Neuronal stem cell (in vitro differentiated cells): Measurements from ENCODE around the gene PDZD2.

ENCODE experiments used
- DNase-seq: peaks from one replicate; pipeline ENCODE4 v3.0.0-alpha.2; 2013; ENCODE audit warnings: low spot score
- H2AFZ ChIP-seq: one replicate; pipeline ENCODE4 v1.6.1; 2013; ENCODE audit warnings: mild to moderate bottlenecking, low read length, inconsistent platforms
- H2AK5ac ChIP-seq: 2 replicates; pipeline ENCODE4 v1.6.1; 2013; ENCODE audit warnings: low read depth, mild to moderate bottlenecking, inconsistent platforms, low read length, moderate library complexity, mixed read lengths
- H2BK120ac ChIP-seq: 2 replicates; pipeline ENCODE4 v1.6.1; 2013; ENCODE audit warnings: low read depth, mild to moderate bottlenecking, inconsistent platforms, low read length, moderate library complexity, mixed read lengths
- H2BK12ac ChIP-seq: one replicate; pipeline ENCODE4 v1.6.1; 2013; ENCODE audit warnings: low read length, inconsistent platforms
- H2BK15ac ChIP-seq: 2 replicates; pipeline ENCODE4 v1.6.1; 2013; ENCODE audit warnings: mild to moderate bottlenecking, low read length, inconsistent platforms, mixed read lengths
- H2BK5ac ChIP-seq: one replicate; pipeline ENCODE4 v1.6.1; 2013; ENCODE audit warnings: inconsistent platforms, mild to moderate bottlenecking, low read length, moderate library complexity
- H3K14ac ChIP-seq: one replicate; pipeline ENCODE4 v1.6.1; 2013; ENCODE audit warnings: low read length, inconsistent platforms
- H3K18ac ChIP-seq: 2 replicates; pipeline ENCODE4 v1.6.1; 2013; ENCODE audit warnings: low read length, inconsistent platforms
- H3K23ac ChIP-seq: 2 replicates; pipeline ENCODE4 v1.6.1; 2013; ENCODE audit warnings: low read depth, mild to moderate bottlenecking, mixed read lengths, low read length, inconsistent platforms; ENCODE audit not compliant: poor library complexity
- H3K27ac ChIP-seq: replicated peaks from 3 replicates; pipeline ENCODE4 v1.5.1; 2013; ENCODE audit warnings: low read length, inconsistent platforms
- H3K27me3 ChIP-seq, 3 experiments: 2 replicates each; pipeline ENCODE4 v1.6.1; 2013; ENCODE audit warnings: low read length in 3 of 3, mild to moderate bottlenecking in 2 of 3, inconsistent platforms in 1 of 3, low read depth in 1 of 3, mixed read lengths in 1 of 3, moderate library complexity in 1 of 3; ENCODE audit not compliant: control insufficient read depth in 3 of 3, insufficient read depth in 3 of 3
- H3K36me3 ChIP-seq, 2 donors: replicated peaks in 1 of 2; 2 replicates each; pipeline ENCODE4 v1.6.1; 2013; ENCODE audit warnings: low read length in 2 of 2; ENCODE audit not compliant: control insufficient read depth in 2 of 2, insufficient read depth in 2 of 2
- H3K4ac ChIP-seq: 2 replicates; pipeline ENCODE4 v1.6.1; 2013; ENCODE audit warnings: inconsistent platforms, mild to moderate bottlenecking, low read length, moderate library complexity
- H3K4me1 ChIP-seq, 2 donors: 1 replicate in 1 of 2; 2 replicates in 1 of 2; pipeline ENCODE4 v1.6.1; 2013; ENCODE audit warnings: low read length in 2 of 2, low read depth in 1 of 2; ENCODE audit not compliant: control insufficient read depth in 2 of 2, insufficient read depth in 1 of 2
- H3K4me2 ChIP-seq: one replicate; pipeline ENCODE4 v1.6.1; 2013; ENCODE audit warnings: mild to moderate bottlenecking, low read length, inconsistent platforms; ENCODE audit not compliant: insufficient read depth, poor library complexity, severe bottlenecking
- H3K4me3 ChIP-seq, 2 donors: 2 replicates each; pipeline ENCODE4 v1.5.1; 2013; ENCODE audit warnings: low read length in 2 of 2, mild to moderate bottlenecking in 2 of 2, inconsistent platforms in 1 of 2, moderate library complexity in 1 of 2
- H3K79me1 ChIP-seq: one replicate; pipeline ENCODE4 v1.6.1; 2013; ENCODE audit warnings: low read depth, mild to moderate bottlenecking, inconsistent platforms, low read length, moderate library complexity
- H3K9ac ChIP-seq: one replicate; pipeline ENCODE4 v1.6.1; 2013; ENCODE audit warnings: mild to moderate bottlenecking, low read depth, low read length, inconsistent platforms; ENCODE audit not compliant: poor library complexity
- H3K9me3 ChIP-seq, 2 donors: replicated peaks in 1 of 2; 2 replicates each; pipeline versions ENCODE3 to v1.6.1; 2013; ENCODE audit warnings: low read length in 2 of 2, mild to moderate bottlenecking in 2 of 2, inconsistent platforms in 1 of 2, low read depth in 1 of 2, mixed read lengths in 1 of 2, moderate library complexity in 1 of 2; ENCODE audit not compliant: control insufficient read depth in 2 of 2, insufficient read depth in 1 of 2
- H4K8ac ChIP-seq: one replicate; pipeline ENCODE4 v1.6.1; 2013; ENCODE audit warnings: low read depth, mild to moderate bottlenecking, inconsistent platforms, low read length, moderate library complexity
- H4K91ac ChIP-seq: one replicate; pipeline ENCODE4 v1.6.1; 2013; ENCODE audit warnings: low read length, low read depth, mild to moderate bottlenecking, inconsistent platforms; ENCODE audit not compliant: poor library complexity
- WGBS, 2 donors: extraction: QIAGEN DNeasy Blood & Tissue Kit; methylation state at CpG; one replicate each; pipeline ENCODE4 v1.1.7; 2013; ENCODE audit warnings: missing lambda C conversion rate in 2 of 2, mixed read lengths in 1 of 2; ENCODE audit not compliant: insufficient read length in 2 of 2, insufficient replicate concordance in 1 of 2; ENCODE audit errors: extremely low coverage in 2 of 2; 5-methylcytosine and 5-hydroxymethylcytosine counted together

PDZD2 gene

GRCh38 chr5:31983851-31984250 is 344.9 kb downstream of the PDZD2 start:
- Histone ChIP-seq H3K9ac (no peak overlapping the region), H3K9me3 (peaks cover 4 to 16% of the 10 kb centered on the region in 2 donors), H4K8ac (no peak overlapping the region), H3K27ac (no peak overlapping the region), H3K23ac (no peak overlapping the region), H2BK5ac (no peak overlapping the region), H3K36me3 (no peaks in the 10 kb centered on the region), H3K4me3 (no peak overlapping the region), H2BK15ac (no peak overlapping the region), H3K14ac (no peak overlapping the region), H2BK12ac (no peak overlapping the region), H3K4me2 (no peak overlapping the region), H3K4me1 (peaks cover 0 to 5% of the 10 kb centered on the region in 2 donors), H3K79me1 (no peaks in the 10 kb centered on the region), H4K91ac (no peak overlapping the region), H2AFZ (no peak overlapping the region), H2BK120ac (no peak overlapping the region), H3K18ac (no peak overlapping the region), H3K27me3 (no peaks in the 10 kb centered on the region), H3K4ac (no peak overlapping the region), H2AK5ac (no peak overlapping the region)
- no CpG with 5 or more reads among the region's 4 CpGs for WGBS, 2 donors
- no peak for DNase-seq

- peaks cover 0 to 5% of the 10 kb centered on the region in 2 donors for H3K4me1 ChIP-seq
- no peak overlapping the region for H4K91ac ChIP-seq
- H3K27ac ChIP-seq, result no peak overlapping the region
- no peak overlapping the region for H3K9ac ChIP-seq
- no peak overlapping the region for H2BK12ac ChIP-seq
- H2AK5ac ChIP-seq, result no peak overlapping the region
- no peak overlapping the region for H4K8ac ChIP-seq
- no peaks in the 10 kb centered on the region for H3K27me3 ChIP-seq
- H3K4ac ChIP-seq, result no peak overlapping the region
- H3K4me3 ChIP-seq, result no peak overlapping the region
- H3K4me2 ChIP-seq, result no peak overlapping the region
- no peaks in the 10 kb centered on the region for H3K36me3 ChIP-seq
- H3K9me3 ChIP-seq, result peaks cover 4 to 16% of the 10 kb centered on the region in 2 donors
- H3K14ac ChIP-seq, result no peak overlapping the region
- H3K79me1 ChIP-seq, result no peaks in the 10 kb centered on the region
- H2BK15ac ChIP-seq, result no peak overlapping the region
- H3K23ac ChIP-seq, result no peak overlapping the region
- H2BK5ac ChIP-seq, result no peak overlapping the region
- no peak for DNase-seq
- H3K18ac ChIP-seq, result no peak overlapping the region
- no peak overlapping the region for H2AFZ ChIP-seq
- no peak overlapping the region for H2BK120ac ChIP-seq
- no CpG with 5 or more reads among the region's 1 CpG for WGBS, 2 donors
These were observed 345.8 kb downstream of the PDZD2 start for GRCh38 chr5:31984691-31985090.

GRCh38 chr5:31986101-31986500 is 347.2 kb downstream of the PDZD2 start:
- Histone ChIP-seq H4K91ac (no peak overlapping the region), H3K4me2 (no peak overlapping the region), H2AK5ac (no peak overlapping the region), H2BK12ac (no peak overlapping the region), H3K9me3 (peaks cover 4 to 16% of the 10 kb centered on the region in 2 donors), H3K27me3 (no peaks in the 10 kb centered on the region), H3K9ac (no peak overlapping the region), H3K23ac (no peak overlapping the region), H3K4ac (no peak overlapping the region), H3K14ac (no peak overlapping the region), H3K18ac (no peak overlapping the region), H3K4me1 (peaks cover 1 to 5% of the 10 kb centered on the region in 2 donors), H3K36me3 (no peaks in the 10 kb centered on the region), H2BK15ac (no peak overlapping the region), H3K4me3 (no peak overlapping the region), H2BK5ac (no peak overlapping the region), H4K8ac (no peak overlapping the region), H2BK120ac (no peak overlapping the region), H3K79me1 (no peaks in the 10 kb centered on the region), H3K27ac (no peak overlapping the region), H2AFZ (no peak overlapping the region)
- no CpG with 5 or more reads among the region's 5 CpGs for WGBS, 2 donors
- DNase-seq, result no peak

GRCh38 chr5:31987985-31988710 is 349.2 kb downstream of the PDZD2 start:
- Histone ChIP-seq H3K27ac (no peak overlapping the region), H3K9me3 (peaks cover 4 to 5% of the 10 kb centered on the region in 2 donors), H3K14ac (no peak overlapping the region), H3K23ac (no peak overlapping the region), H2BK12ac (no peak overlapping the region), H4K8ac (no peak overlapping the region), H2BK15ac (no peak overlapping the region), H2AFZ (no peak overlapping the region), H3K4me3 (no peak overlapping the region), H2AK5ac (no peak overlapping the region), H3K9ac (no peak overlapping the region), H3K4me2 (no peak overlapping the region), H3K27me3 (no peaks in the 10 kb centered on the region), H3K4me1 (peaks cover 0 to 1% of the 10 kb centered on the region in 2 donors), H4K91ac (no peak overlapping the region), H2BK5ac (no peak overlapping the region), H3K36me3 (no peaks in the 10 kb centered on the region), H2BK120ac (no peak overlapping the region), H3K4ac (no peak overlapping the region), H3K79me1 (no peaks in the 10 kb centered on the region), H3K18ac (no peak overlapping the region)
- no CpG with 5 or more reads among the region's 7 CpGs for WGBS, 2 donors
- DNase-seq, result no peak
